KMS-11 (cell line): ENCODE data around the gene TSC22D4.

Source experiments
- H2AFZ ChIP-seq: fragments of 200-600 bp; sonication (generic); 2 replicates; pipeline ENCODE4 v1.6.1; 2016; ENCODE audit warnings: antibody characterized with exemption, mixed run types, low read depth
- H3K27ac ChIP-seq: fragments of 200-600 bp; sonication (generic); 2 replicates; pipeline ENCODE4 v1.6.1; 2016; ENCODE audit warnings: mild to moderate bottlenecking, mixed run types
- H3K27me3 ChIP-seq: fragments of 200-600 bp; sonication (generic); 2 replicates; pipeline ENCODE4 v1.6.1; 2017; ENCODE audit warnings: mild to moderate bottlenecking, low read depth, mixed run types, moderate library complexity; ENCODE audit not compliant: insufficient read depth
- H3K36me3 ChIP-seq: fragments of 200-600 bp; sonication (generic); 2 replicates; pipeline ENCODE4 v1.6.1; 2017; ENCODE audit warnings: mild to moderate bottlenecking, mixed run types; ENCODE audit not compliant: insufficient read depth
- H3K4me1 ChIP-seq: fragments of 200-600 bp; sonication (generic); 2 replicates; pipeline ENCODE4 v1.6.1; 2016; ENCODE audit warnings: mild to moderate bottlenecking, low read depth, mixed run types; ENCODE audit not compliant: poor library complexity, severe bottlenecking
- H3K4me2 ChIP-seq: fragments of 200-600 bp; sonication (generic); 2 replicates; pipeline ENCODE4 v1.7.0; 2016; ENCODE audit warnings: mild to moderate bottlenecking, mixed run types
- H3K4me3 ChIP-seq: fragments of 200-600 bp; sonication (generic); IDR thresholded peaks from 2 replicates; pipeline ENCODE4 v1.6.1; 2017; ENCODE audit warnings: low read depth, low read length, mixed read lengths; ENCODE audit not compliant: insufficient read depth
- H3K79me2 ChIP-seq: fragments of 200-600 bp; sonication (generic); 2 replicates; pipeline ENCODE4 v1.6.1; 2016; ENCODE audit warnings: low read depth, mixed run types; ENCODE audit not compliant: insufficient read depth
- H3K9ac ChIP-seq: fragments of 200-600 bp; sonication (generic); 2 replicates; pipeline ENCODE4 v1.6.1; 2016; ENCODE audit warnings: mild to moderate bottlenecking, mixed run types
- H4K20me1 ChIP-seq: fragments of 200-600 bp; sonication (generic); 2 replicates; pipeline ENCODE4 v1.6.1; 2016; ENCODE audit warnings: mild to moderate bottlenecking, mixed run types; ENCODE audit not compliant: insufficient read depth
- CTCF ChIP-seq: fragments of 200-600 bp; sonication (generic); conservative IDR thresholded peaks from 2 replicates; pipeline ENCODE4 v1.6.1; 2017; ENCODE audit warnings: low read depth, mild to moderate bottlenecking, antibody characterized with exemption, low read length, moderate library complexity, mixed read lengths

TSC22D4 gene

GRCh38 chr7:100434297-100435144 lies 44.5 kb downstream of the TSC22D4 start:
- H3K4me2 ChIP-seq: peak overlapping the region; percentile 95
- no peaks in the 10 kb centered on the region for H3K27me3 ChIP-seq
- H3K36me3 ChIP-seq: peaks cover 4% of the 10 kb centered on the region; the same call in 1 of the 2 replicates
- no peak overlapping the region for H2AFZ ChIP-seq
- peaks cover 49% of the 10 kb centered on the region for H3K79me2 ChIP-seq
- H3K9ac ChIP-seq: no peak overlapping the region; the same call in 1 of the 2 replicates
- H4K20me1 ChIP-seq: no peaks in the 10 kb centered on the region
- TF ChIP-seq CTCF: no peak
- peaks cover 39% of the 10 kb centered on the region for H3K4me1 ChIP-seq
- peak overlapping the region; percentile 77 for H3K27ac ChIP-seq
- no peak overlapping the region for H3K4me3 ChIP-seq

- H3K79me2 ChIP-seq: peaks cover 49% of the 10 kb centered on the region
- H2AFZ ChIP-seq: no peak overlapping the region
- peaks cover 39% of the 10 kb centered on the region for H3K4me1 ChIP-seq
- H4K20me1 ChIP-seq: no peaks in the 10 kb centered on the region
- no peak for TF ChIP-seq CTCF
- no peak overlapping the region; the same call in 1 of the 2 replicates for H3K4me2 ChIP-seq
- peaks cover 4% of the 10 kb centered on the region; the same call in 1 of the 2 replicates for H3K36me3 ChIP-seq
- no peak overlapping the region for H3K4me3 ChIP-seq
- H3K9ac ChIP-seq: no peak overlapping the region
- H3K27me3 ChIP-seq: no peaks in the 10 kb centered on the region
- H3K27ac ChIP-seq: no peak overlapping the region
These were observed 45.3 kb downstream of the TSC22D4 start for GRCh38 chr7:100433592-100434296.

- Histone ChIP-seq H4K20me1 (no peaks in the 10 kb centered on the region), H3K4me1 (peaks cover 39% of the 10 kb centered on the region), H3K27ac (no peak overlapping the region), H3K36me3 (peaks cover 4% of the 10 kb centered on the region; the same call in 1 of the 2 replicates), H2AFZ (no peak overlapping the region), H3K4me3 (no peak overlapping the region), H3K79me2 (peaks cover 49% of the 10 kb centered on the region), H3K27me3 (no peaks in the 10 kb centered on the region), H3K4me2 (no peak overlapping the region), H3K9ac (no peak overlapping the region)
- TF ChIP-seq CTCF: no peak
These were observed 45.8 kb downstream of the TSC22D4 start for GRCh38 chr7:100433276-100433591.

- peaks cover 49% of the 10 kb centered on the region for H3K79me2 ChIP-seq
- no peak overlapping the region for H3K4me3 ChIP-seq
- H3K4me2 ChIP-seq: 0 out of 2 replicates have a peak overlapping the region, but pooled peaks have one; percentile 4
- no peak overlapping the region for H2AFZ ChIP-seq
- peaks cover 42% of the 10 kb centered on the region for H3K4me1 ChIP-seq
- H4K20me1 ChIP-seq: no peaks in the 10 kb centered on the region
- no peak for TF ChIP-seq CTCF
- H3K9ac ChIP-seq: no peak overlapping the region
- H3K27ac ChIP-seq: peak overlapping the region; percentile 23; the same call in 1 of the 2 replicates
- H3K36me3 ChIP-seq: peaks cover 4% of the 10 kb centered on the region; the same call in 1 of the 2 replicates
- no peaks in the 10 kb centered on the region for H3K27me3 ChIP-seq
These were observed 46.3 kb downstream of the TSC22D4 start for GRCh38 chr7:100432621-100433275.
